ENCODE data around the gene STARD3. TPM values are rescaled to one million over a fixed set of nuclear protein-coding genes. Genes with fewer than 3 reads are reported as not detected.

Gene STARD3
- total and polyA plus RNA-seq, 2 experiments from 2014 or later, result 61.6 to 90.3 TPM

DNA sequence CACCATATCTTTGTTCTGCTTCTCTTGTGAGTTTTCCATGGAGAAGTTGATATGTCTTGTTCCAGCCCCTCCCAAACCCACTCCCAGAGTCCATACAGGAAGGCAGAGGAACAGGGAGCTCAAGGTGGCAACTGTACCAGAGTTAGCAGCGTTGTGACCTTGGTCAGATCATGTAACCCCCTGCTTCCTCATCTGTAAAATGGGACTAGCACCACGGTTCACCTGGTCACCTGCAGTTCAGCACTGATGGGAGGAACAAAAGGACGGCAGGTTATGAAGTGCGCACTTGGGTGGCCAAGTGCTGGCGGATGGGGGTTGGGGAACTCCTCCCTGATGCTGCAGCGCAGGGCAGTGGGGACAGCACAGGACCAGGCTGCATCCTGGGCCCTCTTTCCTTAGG is 21.5 kb upstream of the STARD3 start:
- Histone ChIP-seq H3K9me3 (ENCODE audit: low read depth) (no peaks in the 10 kb centered on the region), H3K9me2 (replicated peaks; ENCODE audit: insufficient read depth) (no peaks in the 10 kb centered on the region), H2AFZ (no peak overlapping the region), H3K27me3 (peaks cover 65% of the 10 kb centered on the region), H3K4me1 (ENCODE audit: insufficient read depth) (peaks cover 9% of the 10 kb centered on the region), H3K79me2 (no peaks in the 10 kb centered on the region), H3K4me3 (no peak overlapping the region), H3K4me2 (no peak overlapping the region), H3K36me3 (replicated peaks; ENCODE audit: insufficient read depth, low read depth) (no peaks in the 10 kb centered on the region), H4K20me1 (ENCODE audit: insufficient read depth, poor library complexity, severe bottlenecking) (no peaks in the 10 kb centered on the region), H3K27ac (no peak overlapping the region)
- no peak for DNase-seq (ENCODE audit: low spot score)
- TF ChIP-seq EZH2phosphoT487 (IDR thresholded peaks at IDR 0.05; ENCODE audit: low read depth, severe bottlenecking, unreplicated experiment) (no peak), EZH2 (IDR thresholded peaks at IDR 0.05; ENCODE audit: borderline replicate concordance) (no peak)
- TF ChIP-seq, protein P1, sequence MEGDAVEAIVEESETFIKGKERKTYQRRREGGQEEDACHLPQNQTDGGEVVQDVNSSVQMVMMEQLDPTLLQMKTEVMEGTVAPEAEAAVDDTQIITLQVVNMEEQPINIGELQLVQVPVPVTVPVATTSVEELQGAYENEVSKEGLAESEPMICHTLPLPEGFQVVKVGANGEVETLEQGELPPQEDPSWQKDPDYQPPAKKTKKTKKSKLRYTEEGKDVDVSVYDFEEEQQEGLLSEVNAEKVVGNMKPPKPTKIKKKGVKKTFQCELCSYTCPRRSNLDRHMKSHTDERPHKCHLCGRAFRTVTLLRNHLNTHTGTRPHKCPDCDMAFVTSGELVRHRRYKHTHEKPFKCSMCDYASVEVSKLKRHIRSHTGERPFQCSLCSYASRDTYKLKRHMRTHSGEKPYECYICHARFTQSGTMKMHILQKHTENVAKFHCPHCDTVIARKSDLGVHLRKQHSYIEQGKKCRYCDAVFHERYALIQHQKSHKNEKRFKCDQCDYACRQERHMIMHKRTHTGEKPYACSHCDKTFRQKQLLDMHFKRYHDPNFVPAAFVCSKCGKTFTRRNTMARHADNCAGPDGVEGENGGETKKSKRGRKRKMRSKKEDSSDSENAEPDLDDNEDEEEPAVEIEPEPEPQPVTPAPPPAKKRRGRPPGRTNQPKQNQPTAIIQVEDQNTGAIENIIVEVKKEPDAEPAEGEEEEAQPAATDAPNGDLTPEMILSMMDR (IDR thresholded peaks at IDR 0.05; ENCODE audit: poor library complexity), result no peak
- 51% methylated on average over 6 of the region's 6 CpGs for WGBS (ENCODE audit: low lambda C conversion rate, missing lambda C conversion rate)

DNA sequence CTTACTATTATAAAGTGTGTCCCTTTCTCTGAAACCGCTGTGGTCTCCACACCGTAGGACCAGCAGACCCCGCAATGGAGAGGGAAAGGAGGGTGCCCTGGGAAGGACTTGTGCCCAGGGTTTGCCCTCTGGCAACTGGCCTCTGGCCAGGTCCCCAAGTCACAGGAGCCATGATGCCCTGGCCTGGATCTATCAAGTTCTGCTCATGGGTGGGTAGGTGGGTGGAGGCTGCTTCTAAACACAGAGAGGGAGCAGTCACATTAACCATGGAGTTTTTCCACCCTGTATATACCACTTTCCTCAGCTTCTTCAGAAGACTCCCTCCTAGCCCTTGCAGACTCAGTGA is 19.9 kb upstream of the STARD3 start:
- peak overlapping the region; percentile 99 for H3K4me2 ChIP-seq

GRCh38 chr17:39617446-39618245 is 19.3 kb upstream of the STARD3 start:
- Histone ChIP-seq H3K9me3 (ENCODE audit: low read depth) (no peaks in the 10 kb centered on the region), H3K9me2 (replicated peaks; ENCODE audit: insufficient read depth) (no peaks in the 10 kb centered on the region), H3K27me3 (peaks cover 46% of the 10 kb centered on the region), H2AFZ (peak overlapping the region; percentile 54), H4K20me1 (ENCODE audit: insufficient read depth, poor library complexity, severe bottlenecking) (no peaks in the 10 kb centered on the region), H3K79me2 (no peaks in the 10 kb centered on the region), H3K36me3 (replicated peaks; ENCODE audit: insufficient read depth, low read depth) (no peaks in the 10 kb centered on the region), H3K4me2 (peak overlapping the region; percentile 99), H3K4me3 (peak overlapping the region; percentile 90), H3K4me1 (ENCODE audit: insufficient read depth) (peaks cover 9% of the 10 kb centered on the region), H3K27ac (no peak overlapping the region)
- TF ChIP-seq EZH2 (IDR thresholded peaks at IDR 0.05; ENCODE audit: borderline replicate concordance) (no peak), EZH2phosphoT487 (IDR thresholded peaks at IDR 0.05; ENCODE audit: low read depth, severe bottlenecking, unreplicated experiment) (no peak)
- TF ChIP-seq, protein P1 (IDR thresholded peaks at IDR 0.05; ENCODE audit: poor library complexity), result no peak
- peak; percentile 60 for DNase-seq (ENCODE audit: low spot score)
- WGBS (ENCODE audit: low lambda C conversion rate, missing lambda C conversion rate), result 4% methylated on average over 13 of the region's 79 CpGs

More for the DNA sequence above, 19.9 kb upstream of the STARD3 start:
- Histone ChIP-seq H3K9me2 (replicated peaks; ENCODE audit: insufficient read depth) (no peaks in the 10 kb centered on the region), H3K9me3 (ENCODE audit: low read depth) (no peaks in the 10 kb centered on the region), H3K36me3 (replicated peaks; ENCODE audit: insufficient read depth, low read depth) (no peaks in the 10 kb centered on the region), H3K79me2 (no peaks in the 10 kb centered on the region), H3K27me3 (peaks cover 50% of the 10 kb centered on the region), H3K4me1 (ENCODE audit: insufficient read depth) (peaks cover 9% of the 10 kb centered on the region), H4K20me1 (ENCODE audit: insufficient read depth, poor library complexity, severe bottlenecking) (no peaks in the 10 kb centered on the region), H3K4me3 (no peak overlapping the region), H3K27ac (no peak overlapping the region), H2AFZ (no peak overlapping the region)
- 74% methylated on average over 3 of the region's 3 CpGs for WGBS (ENCODE audit: low lambda C conversion rate, missing lambda C conversion rate)
- TF ChIP-seq EZH2 (IDR thresholded peaks at IDR 0.05; ENCODE audit: borderline replicate concordance) (no peak), EZH2phosphoT487 (IDR thresholded peaks at IDR 0.05; ENCODE audit: low read depth, severe bottlenecking, unreplicated experiment) (no peak)
- TF ChIP-seq, protein P1 (IDR thresholded peaks at IDR 0.05; ENCODE audit: poor library complexity), result no peak
- DNase-seq (ENCODE audit: low spot score), result no peak

Data from hepatocyte (in vitro differentiated cells).